ENCODE measurements around the gene POLR3B. TPM values are rescaled to one million over a fixed set of nuclear protein-coding genes. Genes with fewer than 3 reads are reported as not detected.
"Not testable (repeated sequence)": the region's sequence is repeated elsewhere in the genome, so short reads cannot be mapped to it uniquely, and the experiment has no call there.

Gene POLR3B
- total and polyA plus RNA-seq, 2 of the 8 experiments (the other 6 are each of a cell fraction or from before 2014, with no cell fraction given), result 5.0 to 13.2 TPM

- CTCF ChIA-PET (ENCODE audit: partially characterized antibody); H3K56ac ChIP-seq (replicated peaks; ENCODE audit: insufficient read length, low read depth, low read length); H3K79me1 ChIP-seq (ENCODE audit: low read depth, low read length); FAIRE-seq; H2BK5ac ChIP-seq (ENCODE audit: low read depth, low read length); H2BK120ac ChIP-seq (replicated peaks; ENCODE audit: low read depth, low read length); H3K14ac ChIP-seq (ENCODE audit: insufficient read length); H2BK20ac ChIP-seq (ENCODE audit: low read length); H2AFZ ChIP-seq (ENCODE audit: low read length); H4K91ac ChIP-seq (replicated peaks; ENCODE audit: insufficient read length, low read length); H3K4me2 ChIP-seq (ENCODE audit: insufficient read depth in 1 of 2, low read depth in 2 of 2, low read length in 2 of 2); H3K27ac ChIP-seq (ENCODE audit: low read depth, low read length); H2BK12ac ChIP-seq (ENCODE audit: low read depth, low read length); H3K23me2 ChIP-seq (ENCODE audit: low read depth, low read length); H4K20me1 ChIP-seq (replicated peaks in 1 of 2; ENCODE audit: control insufficient read depth in 1 of 2, insufficient read depth in 2 of 2, low read length in 2 of 2); H3K79me2 ChIP-seq (ENCODE audit: control insufficient read depth in 1 of 2, insufficient read depth in 2 of 2, low read length in 2 of 2); H2BK15ac ChIP-seq (ENCODE audit: low read length); H2AK5ac ChIP-seq (ENCODE audit: low read depth, low read length); H3K9me3 ChIP-seq (ENCODE audit: insufficient read depth in 2 of 2, low read depth in 1 of 2, low read length in 1 of 2); DNase-seq (ENCODE audit: low read depth in 1 of 2, low spot score in 2 of 2); H3K36me3 ChIP-seq (ENCODE audit: control insufficient read depth in 2 of 4, insufficient read depth in 4 of 4, low read length in 3 of 4); H3K23ac ChIP-seq (ENCODE audit: insufficient read length); H3K4ac ChIP-seq (replicated peaks; ENCODE audit: insufficient read length, low read depth, low read length); H4K5ac ChIP-seq (ENCODE audit: insufficient read length, low read depth, low read length); POLR2A ChIA-PET (ENCODE audit: partially characterized antibody); H4K8ac ChIP-seq (ENCODE audit: extremely low read depth, insufficient read depth, low read length); H3K9ac ChIP-seq (replicated peaks in 1 of 4; ENCODE audit: extremely low read depth in 1 of 4, low read depth in 3 of 4, low read length in 3 of 4); H3K18ac ChIP-seq (ENCODE audit: extremely low read depth, low read length); H3K4me1 ChIP-seq (replicated peaks in 1 of 4; ENCODE audit: control insufficient read depth in 3 of 4, insufficient read depth in 4 of 4, low read length in 3 of 4); H3K27me3 ChIP-seq (replicated peaks in 1 of 4; ENCODE audit: control insufficient read depth in 3 of 4, extremely low read depth in 1 of 4, insufficient read depth in 3 of 4, low read length in 3 of 4); H3K4me3 ChIP-seq (ENCODE audit: extremely low read depth in 1 of 4, insufficient read depth in 2 of 4, low read depth in 3 of 4, low read length in 4 of 4): not testable (repeated sequence)
- 92% methylated on average over 3 of the region's 3 CpGs; no CpG with 5 or more reads in 1 of the 2 experiments for WGBS, 2 experiments (ENCODE audit: extremely low coverage in 1 of 2, insufficient coverage in 1 of 2, insufficient read length in 1 of 2, insufficient replicate concordance in 2 of 2, low coverage in 1 of 2, low lambda C conversion rate in 2 of 2, missing lambda C conversion rate in 1 of 2)
Observed at GRCh38 chr12:106475662-106476061, 118.1 kb downstream of the POLR3B start.

All from H1 (cell line).